Measurements from ENCODE around the gene ATF3.
"Not testable (repeated sequence)": the region's sequence is repeated elsewhere in the genome, so short reads cannot be mapped to it uniquely, and the experiment has no call there.

The ATF3 gene

GRCh38 chr1:212652609-212653008, 44.0 kb downstream of the ATF3 start:
- DNase-seq (ENCODE audit: low spot score), result no peak
- in situ Hi-C loops (cut with MboI; ENCODE audit: low sequenced_read_pairs, unreplicated experiment), result loop anchor here (25.0 kb wide), 1 partner anchor 335 kb away; no protein-coding TSS in a partner anchor
- TF ChIP-seq, protein P1, sequence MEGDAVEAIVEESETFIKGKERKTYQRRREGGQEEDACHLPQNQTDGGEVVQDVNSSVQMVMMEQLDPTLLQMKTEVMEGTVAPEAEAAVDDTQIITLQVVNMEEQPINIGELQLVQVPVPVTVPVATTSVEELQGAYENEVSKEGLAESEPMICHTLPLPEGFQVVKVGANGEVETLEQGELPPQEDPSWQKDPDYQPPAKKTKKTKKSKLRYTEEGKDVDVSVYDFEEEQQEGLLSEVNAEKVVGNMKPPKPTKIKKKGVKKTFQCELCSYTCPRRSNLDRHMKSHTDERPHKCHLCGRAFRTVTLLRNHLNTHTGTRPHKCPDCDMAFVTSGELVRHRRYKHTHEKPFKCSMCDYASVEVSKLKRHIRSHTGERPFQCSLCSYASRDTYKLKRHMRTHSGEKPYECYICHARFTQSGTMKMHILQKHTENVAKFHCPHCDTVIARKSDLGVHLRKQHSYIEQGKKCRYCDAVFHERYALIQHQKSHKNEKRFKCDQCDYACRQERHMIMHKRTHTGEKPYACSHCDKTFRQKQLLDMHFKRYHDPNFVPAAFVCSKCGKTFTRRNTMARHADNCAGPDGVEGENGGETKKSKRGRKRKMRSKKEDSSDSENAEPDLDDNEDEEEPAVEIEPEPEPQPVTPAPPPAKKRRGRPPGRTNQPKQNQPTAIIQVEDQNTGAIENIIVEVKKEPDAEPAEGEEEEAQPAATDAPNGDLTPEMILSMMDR (IDR thresholded peaks at IDR 0.05; ENCODE audit: borderline replicate concordance, control extremely low read depth, extremely low read depth, insufficient read depth, missing control alignments), result no peak

DNA sequence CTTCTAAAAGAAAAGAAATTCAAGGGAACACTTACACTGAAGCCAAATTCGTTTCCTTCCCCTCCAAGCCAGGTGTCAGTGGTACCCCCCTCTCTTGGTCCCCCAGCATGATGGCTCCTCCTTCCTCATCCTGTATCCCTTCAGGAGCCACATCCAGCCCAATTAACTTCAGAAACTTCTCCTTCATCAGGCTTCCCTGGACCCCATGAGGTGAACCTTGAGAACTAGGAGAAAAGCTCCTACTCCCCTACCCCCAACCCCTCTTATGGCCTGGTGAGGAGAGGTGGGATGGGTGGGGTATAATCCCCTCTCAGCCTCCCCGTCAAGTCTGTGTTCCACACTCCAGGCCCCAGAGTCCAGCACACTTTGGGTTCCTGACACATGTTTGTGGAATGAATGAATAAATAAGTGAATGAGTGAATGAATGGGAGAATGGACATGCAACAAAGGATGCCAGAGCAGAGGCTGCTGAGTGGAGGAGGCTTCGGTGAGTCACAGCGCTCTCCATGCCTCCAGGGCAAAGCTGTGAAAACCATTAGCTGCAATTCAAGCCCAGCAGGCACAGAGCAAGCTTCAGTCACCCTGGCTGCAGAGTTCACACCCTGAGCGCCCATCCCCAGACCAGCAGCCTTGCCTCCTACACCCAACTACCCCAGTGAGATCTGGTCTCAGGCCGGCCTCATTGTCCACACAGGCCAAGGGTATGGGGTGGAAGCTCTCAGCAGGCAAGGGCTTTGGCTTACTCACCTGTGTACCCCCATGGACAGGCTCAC, 47.3 kb downstream of the ATF3 start:
- in situ Hi-C loops (cut with MboI; ENCODE audit: low sequenced_read_pairs, unreplicated experiment), result loop anchor here (25.0 kb wide), 1 partner anchor 331 kb away; no protein-coding TSS in a partner anchor
- TF ChIP-seq, protein P1 (IDR thresholded peaks at IDR 0.05; ENCODE audit: borderline replicate concordance, control extremely low read depth, extremely low read depth, insufficient read depth, missing control alignments), result no peak
- no peak for DNase-seq (ENCODE audit: low spot score)

GRCh38 chr1:212656730-212657129, 48.2 kb downstream of the ATF3 start:
- DNase-seq (ENCODE audit: low spot score), result no peak
- in situ Hi-C loops (cut with MboI; ENCODE audit: low sequenced_read_pairs, unreplicated experiment), result loop anchor here (25.0 kb wide), 1 partner anchor 331 kb away; no protein-coding TSS in a partner anchor
- TF ChIP-seq, protein P1 (IDR thresholded peaks at IDR 0.05; ENCODE audit: borderline replicate concordance, control extremely low read depth, extremely low read depth, insufficient read depth, missing control alignments), result no peak

GRCh38 chr1:212658250-212658649, 49.7 kb downstream of the ATF3 start:
- in situ Hi-C loops (cut with MboI; ENCODE audit: low sequenced_read_pairs, unreplicated experiment), result loop anchor here (25.0 kb wide), 1 partner anchor 329 kb away; no protein-coding TSS in a partner anchor
- DNase-seq (ENCODE audit: low spot score), result not testable (repeated sequence)

DNA sequence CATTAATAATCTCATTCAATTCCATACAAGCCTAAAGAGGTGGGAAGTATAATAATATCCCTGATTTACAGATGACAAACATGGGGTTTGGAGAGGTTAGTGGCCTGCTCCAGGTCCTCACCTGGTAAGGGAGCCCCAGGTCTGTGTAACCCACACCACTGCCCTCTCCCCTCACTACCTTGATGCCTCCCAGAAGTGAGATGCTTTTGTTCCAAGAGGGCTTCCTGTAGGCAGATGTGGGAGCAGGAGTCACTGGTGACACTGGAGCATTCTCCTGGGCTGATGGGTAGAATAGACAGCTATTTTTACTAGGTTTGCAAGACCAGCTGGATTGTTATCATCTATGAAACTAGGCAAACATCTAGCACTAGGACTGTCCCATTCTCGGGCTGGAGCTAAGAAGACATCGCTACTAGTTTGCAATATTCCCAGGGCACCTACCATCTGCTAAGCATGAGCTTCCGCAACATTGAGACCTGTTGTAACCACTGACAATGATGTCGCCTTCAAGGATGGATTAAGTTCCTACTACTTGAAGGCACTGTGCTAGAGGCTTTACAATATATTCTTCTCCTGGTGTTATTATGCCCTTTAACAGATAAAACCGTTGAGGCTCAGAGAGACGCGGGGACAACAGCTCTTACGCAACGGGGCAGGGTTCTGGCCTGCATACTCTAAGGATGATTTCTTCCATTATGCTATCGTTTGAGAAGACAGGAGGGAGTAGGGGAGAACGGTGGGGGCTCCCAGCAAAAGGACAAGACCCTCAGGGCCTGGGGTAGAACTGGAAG, 56.0 kb downstream of the ATF3 start:
- no peak for DNase-seq (ENCODE audit: low spot score)
- in situ Hi-C loops (cut with MboI; ENCODE audit: low sequenced_read_pairs, unreplicated experiment), result loop anchor here (25.0 kb wide), 1 partner anchor 323 kb away; no protein-coding TSS in a partner anchor
- TF ChIP-seq, protein P1 (IDR thresholded peaks at IDR 0.05; ENCODE audit: borderline replicate concordance, control extremely low read depth, extremely low read depth, insufficient read depth, missing control alignments), result no peak

GRCh38 chr1:212665241-212666115, 56.9 kb downstream of the ATF3 start:
- TF ChIP-seq, protein P1 (IDR thresholded peaks at IDR 0.05; ENCODE audit: borderline replicate concordance, control extremely low read depth, extremely low read depth, insufficient read depth, missing control alignments), result peak; percentile 99
- peak; percentile 87 for DNase-seq (ENCODE audit: low spot score)
- in situ Hi-C loops (cut with MboI; ENCODE audit: low sequenced_read_pairs, unreplicated experiment), result loop anchor here (25.0 kb wide), 1 partner anchor 322 kb away; no protein-coding TSS in a partner anchor

Data from GM13976 (cell line).